Trophoblast cell (in vitro differentiated cells and primary cell): ENCODE measurements around the gene ASIC3.

Source experiments
- DNase-seq, 2 donors: peaks; one replicate each; pipeline ENCODE4 v3.0.0-alpha.2; 2016
- H2AFZ ChIP-seq: 2 replicates; pipeline ENCODE4 v1.6.1; 2013; ENCODE audit warnings: low read length, moderate library complexity, mild to moderate bottlenecking; ENCODE audit not compliant: insufficient read depth, poor library complexity
- H2AK5ac ChIP-seq: 2 replicates; pipeline ENCODE4 v1.6.1; 2013; ENCODE audit warnings: mild to moderate bottlenecking, low read length
- H2BK120ac ChIP-seq: 2 replicates; pipeline ENCODE4 v1.6.1; 2013; ENCODE audit warnings: low read length, mild to moderate bottlenecking, moderate library complexity; ENCODE audit not compliant: insufficient read depth, poor library complexity
- H2BK12ac ChIP-seq: 2 replicates; pipeline ENCODE4 v1.6.1; 2013; ENCODE audit warnings: mild to moderate bottlenecking, low read length, moderate library complexity
- H2BK5ac ChIP-seq: 2 replicates; pipeline ENCODE4 v1.6.1; 2013; ENCODE audit warnings: low read length, low read depth, moderate library complexity, mild to moderate bottlenecking; ENCODE audit not compliant: poor library complexity
- H3K14ac ChIP-seq: 2 replicates; pipeline ENCODE4 v1.6.1; 2013; ENCODE audit warnings: mild to moderate bottlenecking, low read length
- H3K18ac ChIP-seq: 2 replicates; pipeline ENCODE4 v1.6.1; 2013; ENCODE audit warnings: mild to moderate bottlenecking, low read length
- H3K23ac ChIP-seq: 2 replicates; pipeline ENCODE4 v1.6.1; 2013; ENCODE audit warnings: low read length
- H3K27ac ChIP-seq: 2 replicates; pipeline ENCODE4 v1.5.1; 2013; ENCODE audit warnings: low read depth, mild to moderate bottlenecking, inconsistent platforms, low read length, moderate library complexity
- H3K27me3 ChIP-seq: 2 replicates; pipeline ENCODE4 v1.6.1; 2013; ENCODE audit warnings: inconsistent platforms, mild to moderate bottlenecking, low read length, moderate library complexity; ENCODE audit not compliant: insufficient read depth
- H3K36me3 ChIP-seq, 2 experiments: 1 replicate in 1 of 2; 2 replicates in 1 of 2; pipeline ENCODE4 v1.6.1; 2013; ENCODE audit warnings: low read length in 2 of 2, mild to moderate bottlenecking in 2 of 2, moderate library complexity in 1 of 2; ENCODE audit not compliant: insufficient read depth in 2 of 2, control insufficient read depth in 1 of 2
- H3K4ac ChIP-seq: 2 replicates; pipeline ENCODE4 v1.6.1; 2013; ENCODE audit warnings: low read depth, mild to moderate bottlenecking, low read length, moderate library complexity
- H3K4me1 ChIP-seq, 2 experiments: 1 replicate in 1 of 2; 2 replicates in 1 of 2; pipeline ENCODE4 v1.6.1; 2013; ENCODE audit warnings: low read length in 2 of 2, mild to moderate bottlenecking in 2 of 2, moderate library complexity in 1 of 2; ENCODE audit not compliant: insufficient read depth in 2 of 2, control insufficient read depth in 1 of 2
- H3K4me2 ChIP-seq: 2 replicates; pipeline ENCODE4 v1.6.1; 2013; ENCODE audit warnings: inconsistent platforms, mild to moderate bottlenecking, low read length, moderate library complexity
- H3K4me3 ChIP-seq: 2 replicates; pipeline ENCODE4 v1.5.1; 2013; ENCODE audit warnings: mild to moderate bottlenecking, low read depth, low read length, inconsistent platforms
- H3K79me1 ChIP-seq: one replicate; pipeline ENCODE4 v1.6.1; 2013; ENCODE audit warnings: low read length
- H3K79me2 ChIP-seq: 2 replicates; pipeline ENCODE4 v1.6.1; 2013; ENCODE audit warnings: low read length, mild to moderate bottlenecking; ENCODE audit not compliant: control insufficient read depth, insufficient read depth, poor library complexity
- H3K9ac ChIP-seq: 2 replicates; pipeline ENCODE4 v1.6.1; 2013; ENCODE audit warnings: mild to moderate bottlenecking, low read length
- H3K9me3 ChIP-seq: 2 replicates; pipeline ENCODE4 v1.6.1; 2013; ENCODE audit warnings: low read depth, mild to moderate bottlenecking, control low read depth, inconsistent platforms, low read length; ENCODE audit not compliant: insufficient read depth
- H4K12ac ChIP-seq: 2 replicates; pipeline ENCODE4 v1.6.1; 2013; ENCODE audit warnings: low read depth, mild to moderate bottlenecking, low read length, moderate library complexity
- H4K8ac ChIP-seq: 2 replicates; pipeline ENCODE4 v1.6.1; 2013; ENCODE audit warnings: low read depth, mild to moderate bottlenecking, low read length, moderate library complexity
- H4K91ac ChIP-seq: one replicate; pipeline ENCODE4 v1.6.1; 2013; ENCODE audit warnings: low read depth, mild to moderate bottlenecking, low read length, moderate library complexity
- WGBS: extraction: QIAGEN DNeasy Blood & Tissue Kit; methylation state at CpG from one replicate; pipeline ENCODE4 v1.1.7; 2013; ENCODE audit warnings: missing lambda C conversion rate; ENCODE audit not compliant: insufficient read length, insufficient coverage; ENCODE audit errors: extremely low coverage; 5-methylcytosine and 5-hydroxymethylcytosine counted together

Gene ASIC3

DNA sequence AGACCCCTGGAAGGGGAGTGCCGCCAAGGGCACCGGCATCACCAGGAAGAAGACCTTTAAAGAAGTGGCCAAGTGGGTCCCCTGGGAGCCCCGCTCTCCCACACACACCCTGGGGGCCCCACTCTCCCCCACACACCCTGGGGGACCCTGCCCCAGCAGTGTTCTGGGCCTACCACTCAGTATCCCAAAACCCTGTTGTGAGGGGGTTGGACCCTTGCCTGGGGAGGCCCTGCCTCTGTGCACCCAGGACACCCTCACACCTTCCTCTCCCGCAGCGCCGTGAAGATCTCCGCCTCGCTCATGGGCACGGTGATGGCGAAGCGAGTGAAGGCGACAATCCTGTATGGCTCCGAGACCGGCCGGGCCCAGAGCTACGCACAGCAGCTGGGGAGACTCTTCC lies 46.8 kb upstream of the ASIC3 start:
- Histone ChIP-seq H3K79me2 (no peaks in the 10 kb centered on the region), H2AFZ (no peak overlapping the region)

DNA sequence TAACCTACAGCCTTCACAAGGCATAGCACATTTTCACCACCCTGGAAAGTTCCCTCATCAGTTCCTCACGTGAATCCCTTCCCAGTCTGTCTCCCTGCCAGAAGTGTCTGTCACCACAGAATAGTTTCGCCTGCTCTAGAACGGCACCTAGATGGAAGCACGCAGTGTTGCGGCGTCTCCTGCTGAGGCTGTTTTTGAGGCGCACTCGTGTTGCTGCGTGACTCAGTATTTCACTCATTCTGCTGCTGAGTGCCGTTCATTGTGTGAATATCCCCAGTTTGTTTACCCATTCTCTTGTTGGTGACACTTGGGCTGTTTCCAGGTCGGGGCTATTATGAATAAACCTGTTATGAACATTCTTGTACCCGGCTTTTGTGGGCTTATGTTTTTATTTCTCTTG lies 44.8 kb upstream of the ASIC3 start:
- no peak overlapping the region for H4K91ac ChIP-seq
- no peak overlapping the region for H3K14ac ChIP-seq
- no peaks in the 10 kb centered on the region for H3K36me3 ChIP-seq
- H2BK5ac ChIP-seq, result no peak overlapping the region
- peaks cover 4% of the 10 kb centered on the region for H3K9me3 ChIP-seq
- H2BK12ac ChIP-seq, result no peak overlapping the region
- DNase-seq, result no peak
- no peak overlapping the region for H3K4me3 ChIP-seq
- no CpG with 5 or more reads among the region's 12 CpGs for WGBS
- no peak overlapping the region for H3K9ac ChIP-seq
- no peak overlapping the region for H3K23ac ChIP-seq
- H2AFZ ChIP-seq, result no peak overlapping the region
- peaks cover 14 to 15% of the 10 kb centered on the region in 2 experiments for H3K4me1 ChIP-seq
- no peak overlapping the region for H4K12ac ChIP-seq
- H3K79me2 ChIP-seq, result no peaks in the 10 kb centered on the region
- no peak overlapping the region for H3K4ac ChIP-seq
- no peak overlapping the region for H4K8ac ChIP-seq
- H3K4me2 ChIP-seq, result no peak overlapping the region
- H3K27me3 ChIP-seq, result no peaks in the 10 kb centered on the region
- H3K79me1 ChIP-seq, result peaks cover 2% of the 10 kb centered on the region
- H3K18ac ChIP-seq, result no peak overlapping the region
- no peak overlapping the region for H2BK120ac ChIP-seq
- H2AK5ac ChIP-seq, result no peak overlapping the region
- no peak overlapping the region for H3K27ac ChIP-seq

More for the DNA sequence above, 46.8 kb upstream of the ASIC3 start:
- no peak overlapping the region for H3K18ac ChIP-seq
- H3K23ac ChIP-seq, result no peak overlapping the region
- H2BK120ac ChIP-seq, result no peak overlapping the region
- H3K79me1 ChIP-seq, result no peaks in the 10 kb centered on the region
- no peak overlapping the region for H4K91ac ChIP-seq
- no peak for DNase-seq
- no peak overlapping the region for H3K4me2 ChIP-seq
- no peak overlapping the region for H2BK12ac ChIP-seq
- no peak overlapping the region for H3K9ac ChIP-seq
- no peak overlapping the region for H3K14ac ChIP-seq
- no peak overlapping the region for H4K8ac ChIP-seq
- no peak overlapping the region for H3K4me3 ChIP-seq
- no peak overlapping the region for H3K4ac ChIP-seq
- no peak overlapping the region for H2BK5ac ChIP-seq
- no CpG with 5 or more reads among the region's 16 CpGs for WGBS
- H3K27ac ChIP-seq, result no peak overlapping the region
- H3K4me1 ChIP-seq, result peaks cover 0 to 2% of the 10 kb centered on the region in 2 experiments
- H3K9me3 ChIP-seq, result peaks cover 4% of the 10 kb centered on the region
- H3K36me3 ChIP-seq, result no peaks in the 10 kb centered on the region
- no peak overlapping the region for H2AK5ac ChIP-seq
- no peaks in the 10 kb centered on the region for H3K27me3 ChIP-seq
- no peak overlapping the region for H4K12ac ChIP-seq

DNA sequence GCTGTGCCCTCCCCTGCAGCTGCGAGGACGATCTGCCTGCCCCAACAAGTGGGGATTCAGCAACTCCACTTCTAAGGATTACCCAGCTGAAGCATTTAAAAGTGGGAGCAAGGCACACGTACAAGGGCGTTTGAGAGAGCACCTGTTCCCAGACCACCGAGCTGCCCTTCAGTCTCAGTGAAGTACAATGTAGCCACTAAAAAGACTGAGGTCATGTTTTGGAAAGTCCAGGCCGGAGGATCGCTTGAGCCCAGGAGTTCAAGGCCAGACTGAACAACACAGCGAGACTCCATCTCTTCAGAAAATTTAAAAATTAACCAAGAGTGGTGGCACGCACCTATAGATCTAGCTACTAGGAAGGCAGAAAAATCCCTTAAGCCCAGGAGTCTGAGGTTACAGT lies 42.8 kb upstream of the ASIC3 start:
- no peak overlapping the region for H4K91ac ChIP-seq
- H2BK120ac ChIP-seq, result no peak overlapping the region
- no peak overlapping the region for H3K4ac ChIP-seq
- H3K4me1 ChIP-seq, result peaks cover 16 to 28% of the 10 kb centered on the region in 2 experiments
- H3K27me3 ChIP-seq, result no peaks in the 10 kb centered on the region
- H3K79me1 ChIP-seq, result peaks cover 4% of the 10 kb centered on the region
- H3K14ac ChIP-seq, result no peak overlapping the region
- no peak overlapping the region for H2AK5ac ChIP-seq
- no peak overlapping the region for H3K4me2 ChIP-seq
- H2BK5ac ChIP-seq, result no peak overlapping the region
- WGBS, result no CpG with 5 or more reads among the region's 9 CpGs
- no peak overlapping the region for H3K4me3 ChIP-seq
- no peak overlapping the region for H4K12ac ChIP-seq
- H4K8ac ChIP-seq, result no peak overlapping the region
- H3K9me3 ChIP-seq, result no peaks in the 10 kb centered on the region
- H3K9ac ChIP-seq, result no peak overlapping the region
- no peak for DNase-seq
- no peaks in the 10 kb centered on the region for H3K36me3 ChIP-seq
- H3K79me2 ChIP-seq, result no peaks in the 10 kb centered on the region
- H2BK12ac ChIP-seq, result no peak overlapping the region
- H3K23ac ChIP-seq, result no peak overlapping the region
- no peak overlapping the region for H3K18ac ChIP-seq
- H2AFZ ChIP-seq, result no peak overlapping the region
- no peak overlapping the region for H3K27ac ChIP-seq

DNA sequence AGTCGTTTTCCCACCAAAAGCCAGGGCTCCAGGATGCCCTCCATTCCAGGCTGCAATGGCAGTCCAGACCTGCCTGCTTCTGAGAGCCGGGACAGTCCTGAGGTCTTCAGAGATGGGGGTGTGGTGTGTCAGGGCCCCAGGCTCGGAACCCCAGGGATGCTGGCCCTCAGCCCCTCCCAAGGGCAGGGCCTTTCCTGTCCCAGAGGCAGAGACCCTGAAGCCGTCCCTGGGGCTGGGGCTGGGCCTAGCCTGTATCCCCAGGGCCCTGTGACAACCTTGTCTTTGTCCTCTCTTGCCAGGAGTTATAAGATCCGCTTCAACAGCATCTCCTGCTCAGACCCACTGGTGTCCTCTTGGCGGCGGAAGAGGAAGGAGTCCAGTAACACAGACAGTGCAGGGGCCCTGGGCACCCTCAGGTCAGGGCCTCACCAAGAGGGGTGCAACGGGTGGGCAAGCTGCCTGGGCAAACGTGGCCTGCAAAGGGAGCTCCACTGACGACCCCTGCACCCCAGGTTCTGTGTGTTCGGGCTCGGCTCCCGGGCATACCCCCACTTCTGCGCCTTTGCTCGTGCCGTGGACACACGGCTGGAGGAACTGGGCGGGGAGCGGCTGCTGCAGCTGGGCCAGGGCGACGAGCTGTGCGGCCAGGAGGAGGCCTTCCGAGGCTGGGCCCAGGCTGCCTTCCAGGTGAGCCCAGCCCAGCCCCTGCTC lies 41.6 kb upstream of the ASIC3 start:
- no peak overlapping the region for H2AFZ ChIP-seq
- H3K9me3 ChIP-seq, result no peaks in the 10 kb centered on the region

More for the DNA sequence above, 41.6 kb upstream of the ASIC3 start:
- H3K9ac ChIP-seq, result no peak overlapping the region
- peak overlapping the region; percentile 1 for H2AK5ac ChIP-seq
- no peak overlapping the region for H3K18ac ChIP-seq
- peak overlapping the region; percentile 38 for H4K91ac ChIP-seq
- no peak overlapping the region for H3K4me2 ChIP-seq
- no peaks in the 10 kb centered on the region for H3K79me2 ChIP-seq
- peaks cover 7% of the 10 kb centered on the region for H3K79me1 ChIP-seq
- H3K23ac ChIP-seq, result no peak overlapping the region
- H3K4me1 ChIP-seq, result peaks cover 20 to 31% of the 10 kb centered on the region in 2 experiments
- no peaks in the 10 kb centered on the region for H3K27me3 ChIP-seq
- no peaks in the 10 kb centered on the region for H3K36me3 ChIP-seq
- H4K8ac ChIP-seq, result peak overlapping the region; percentile 2
- H3K27ac ChIP-seq, result no peak overlapping the region
- peak overlapping the region; percentile 1 for H2BK12ac ChIP-seq
- no peak overlapping the region for H3K4ac ChIP-seq
- H2BK5ac ChIP-seq, result no peak overlapping the region
- peak overlapping the region; percentile 52 for H2BK120ac ChIP-seq
- H3K4me3 ChIP-seq, result no peak overlapping the region
- H3K14ac ChIP-seq, result peak overlapping the region; percentile 21
- no peak overlapping the region for H4K12ac ChIP-seq
- no peak for DNase-seq
- no CpG with 5 or more reads among the region's 23 CpGs for WGBS
